Activated CD4-positive, alpha-beta T cell treated with anti-CD3 and anti-CD28 coated beads for 36 hours (primary cell): ENCODE data around the gene BACH2. TPM values are rescaled to one million over a fixed set of nuclear protein-coding genes. Genes with fewer than 3 reads are reported as not detected.
A peak's percentile ranks its signal among the peaks of the same experiment; 100 is the strongest.

Experiments
- ATAC-seq: fragments of 200-7000 bp; cut with Tn5 transposase; one replicate; pipeline ENCODE4 v1.10.0; 2021; ENCODE audit warnings: mild to moderate bottlenecking, moderate library complexity
- CTCF ChIA-PET: fragments of 350-600 bp; sonication (Branson Sonifier 250); formaldehyde crosslinking; loops from one replicate; lab custom pipeline; 2021; ENCODE audit warnings: antibody characterized with exemption; lab: Charles Lee
- POLR2A ChIA-PET: fragments of 350-600 bp; sonication (Branson Sonifier 250); formaldehyde crosslinking; loops from one replicate; lab custom pipeline; 2021; ENCODE audit warnings: antibody characterized with exemption, inconsistent platforms; lab: Charles Lee
- DNase-seq: peaks from one replicate; pipeline ENCODE4 v3.0.0-alpha.2; 2020
- H3K27ac Mint-ChIP-seq: one replicate; pipeline ENCODE4 v1.8.0; 2021; ENCODE audit warnings: mixed read lengths
- H3K27me3 Mint-ChIP-seq: one replicate; pipeline ENCODE4 v1.8.0; 2021; ENCODE audit warnings: mixed read lengths
- H3K36me3 Mint-ChIP-seq: one replicate; pipeline ENCODE4 v1.8.0; 2021; ENCODE audit warnings: low read depth, mixed read lengths
- H3K4me1 Mint-ChIP-seq: one replicate; pipeline ENCODE4 v1.8.0; 2021; ENCODE audit warnings: mixed read lengths
- H3K4me3 Mint-ChIP-seq: one replicate; pipeline ENCODE4 v1.8.0; 2021; ENCODE audit warnings: mild to moderate bottlenecking, moderate library complexity, mixed read lengths
- H3K9me3 Mint-ChIP-seq: one replicate; pipeline ENCODE4 v1.8.0; 2021; ENCODE audit warnings: low read depth, mixed read lengths
- intact Hi-C, 2 experiments: fragments of 100-400 bp; cut with DNase I in 1 of 2; cut with micrococcal nuclease in 1 of 2; formaldehyde crosslinking; loops; one replicate each; pipeline versions ENCODE4 v1.14.2 to v1.15.1; 2022 to 2024; cut with DNase I, micrococcal nuclease
- total RNA-seq, 2 experiments: library from RNA; stranded (reverse); gene quantifications; one replicate each; pipeline ENCODE4 v1.2.3, GENCODE V29; 2021

Gene BACH2
- total RNA-seq, 2 experiments from 2014 or later: 74.7 to 87.3 TPM

GRCh38 chr6:90105506-90106170 lies 191.0 kb downstream of the BACH2 start:
- ATAC-seq: no peak

GRCh38 chr6:90103056-90103800 lies 193.4 kb downstream of the BACH2 start:
- Mint-ChIP-seq H3K4me1 (peaks cover 93% of the 10 kb centered on the region), H3K27me3 (no peaks in the 10 kb centered on the region), H3K27ac (peak overlapping the region; percentile 79), H3K9me3 (no peaks in the 10 kb centered on the region), H3K36me3 (peaks cover 45% of the 10 kb centered on the region), H3K4me3 (peak overlapping the region; percentile 43)
- ChIA-PET CTCF (interaction anchor here (1.0 to 1.4 kb wide), 3 partner anchors 9 to 284 kb away, joined by 3 read pairs; no protein-coding TSS in a partner anchor), POLR2A (interaction anchor here (0.5 to 1.1 kb wide), 2 partner anchors 10 to 23 kb away, joined by 3 to 5 read pairs; no protein-coding TSS in a partner anchor)
- intact Hi-C loops: loop anchor here (1.0 kb wide), 4 partner anchors 22 to 171 kb away; no protein-coding TSS in a partner anchor
- DNase-seq: peak; percentile 58
- ATAC-seq: peak; percentile 80

More at GRCh38 chr6:90105506-90106170, 191.0 kb downstream of the BACH2 start:
- H3K27me3 Mint-ChIP-seq: no peaks in the 10 kb centered on the region
- H3K4me1 Mint-ChIP-seq: peaks cover 91% of the 10 kb centered on the region
- intact Hi-C loops: loop anchor here in 1 of 2 experiments (5.0 kb wide), 1 partner anchor 72 kb away; no protein-coding TSS in a partner anchor
- peak overlapping the region; percentile 58 for H3K27ac Mint-ChIP-seq
- POLR2A ChIA-PET: interaction anchor here (0.6 to 1.1 kb wide), 2 partner anchors 25 to 157 kb away, joined by 4 read pairs; no protein-coding TSS in a partner anchor
- CTCF ChIA-PET: interaction anchor here (0.6 to 1.9 kb wide), 9 partner anchors 23 to 373 kb away, joined by 3 to 6 read pairs (median 3); no protein-coding TSS in a partner anchor
- no peaks in the 10 kb centered on the region for H3K9me3 Mint-ChIP-seq
- peaks cover 52% of the 10 kb centered on the region for H3K36me3 Mint-ChIP-seq
- no peak overlapping the region for H3K4me3 Mint-ChIP-seq
- DNase-seq: no peak

GRCh38 chr6:90101403-90101802 lies 195.2 kb downstream of the BACH2 start:
- peaks cover 44% of the 10 kb centered on the region for H3K36me3 Mint-ChIP-seq
- CTCF ChIA-PET: no interaction called here
- intact Hi-C loops: no loop called here
- no peak for DNase-seq
- no peak for ATAC-seq
- POLR2A ChIA-PET: no interaction called here
- H3K9me3 Mint-ChIP-seq: no peaks in the 10 kb centered on the region
- H3K27ac Mint-ChIP-seq: no peak overlapping the region
- no peaks in the 10 kb centered on the region for H3K27me3 Mint-ChIP-seq
- H3K4me3 Mint-ChIP-seq: no peak overlapping the region
- peaks cover 94% of the 10 kb centered on the region for H3K4me1 Mint-ChIP-seq

- Mint-ChIP-seq H3K36me3 (peaks cover 43% of the 10 kb centered on the region), H3K4me3 (no peak overlapping the region), H3K9me3 (no peaks in the 10 kb centered on the region), H3K27ac (peak overlapping the region; percentile 9), H3K27me3 (no peaks in the 10 kb centered on the region), H3K4me1 (peaks cover 94% of the 10 kb centered on the region)
- ATAC-seq: no peak
- ChIA-PET CTCF (interaction anchor here (1.0 to 1.5 kb wide), 2 partner anchors 10 to 16 kb away, joined by 4 read pairs; no protein-coding TSS in a partner anchor), POLR2A (no interaction called here)
- intact Hi-C loops: no loop called here
- DNase-seq: no peak
These were observed 196.5 kb downstream of the BACH2 start for GRCh38 chr6:90100059-90100665.

- no peak for DNase-seq
These were observed 198.0 kb downstream of the BACH2 start for GRCh38 chr6:90098627-90099026.

GRCh38 chr6:90098001-90098531 lies 198.6 kb downstream of the BACH2 start:
- DNase-seq: no peak
- POLR2A ChIA-PET: interaction anchor here (0.6 kb wide), 1 partner anchor 53 kb away, joined by 3 read pairs; no protein-coding TSS in a partner anchor
- intact Hi-C loops: no loop called here
- H3K27ac Mint-ChIP-seq: peak overlapping the region; percentile 66
- no peaks in the 10 kb centered on the region for H3K27me3 Mint-ChIP-seq
- peaks cover 38% of the 10 kb centered on the region for H3K36me3 Mint-ChIP-seq
- no peak for ATAC-seq
- CTCF ChIA-PET: interaction anchor here (0.5 to 1.5 kb wide), 2 partner anchors 158 to 250 kb away, joined by 3 read pairs; no protein-coding TSS in a partner anchor
- peaks cover 94% of the 10 kb centered on the region for H3K4me1 Mint-ChIP-seq
- H3K4me3 Mint-ChIP-seq: no peak overlapping the region
- H3K9me3 Mint-ChIP-seq: no peaks in the 10 kb centered on the region

More at GRCh38 chr6:90098627-90099026, 198.0 kb downstream of the BACH2 start:
- intact Hi-C loops: loop anchor here in 1 of 2 experiments (1.0 kb wide), 1 partner anchor 14 kb away; no protein-coding TSS in a partner anchor
- Mint-ChIP-seq H3K27me3 (no peaks in the 10 kb centered on the region), H3K36me3 (peaks cover 40% of the 10 kb centered on the region), H3K9me3 (no peaks in the 10 kb centered on the region), H3K4me1 (peaks cover 94% of the 10 kb centered on the region), H3K27ac (peak overlapping the region; percentile 66), H3K4me3 (no peak overlapping the region)
- no peak for ATAC-seq
- ChIA-PET CTCF (interaction anchor here (1.5 kb wide), 1 partner anchor 158 kb away, joined by 3 read pairs; no protein-coding TSS in a partner anchor), POLR2A (interaction anchor here (0.6 kb wide), 1 partner anchor 53 kb away, joined by 3 read pairs; no protein-coding TSS in a partner anchor)

- Mint-ChIP-seq H3K9me3 (no peaks in the 10 kb centered on the region), H3K4me1 (peaks cover 93% of the 10 kb centered on the region), H3K27ac (no peak overlapping the region), H3K4me3 (no peak overlapping the region), H3K36me3 (peaks cover 40% of the 10 kb centered on the region), H3K27me3 (no peaks in the 10 kb centered on the region)
- ChIA-PET POLR2A (no interaction called here), CTCF (interaction anchor here (1.5 kb wide), 1 partner anchor 157 kb away, joined by 3 read pairs; no protein-coding TSS in a partner anchor)
- intact Hi-C loops: no loop called here
- DNase-seq (no peak), ATAC-seq (no peak)
These were observed 199.3 kb downstream of the BACH2 start for GRCh38 chr6:90097356-90097755.

GRCh38 chr6:90096818-90097217 lies 199.8 kb downstream of the BACH2 start:
- no peak overlapping the region for H3K4me3 Mint-ChIP-seq
- H3K4me1 Mint-ChIP-seq: peaks cover 89% of the 10 kb centered on the region
- DNase-seq (no peak), ATAC-seq (no peak)
- H3K9me3 Mint-ChIP-seq: no peaks in the 10 kb centered on the region
- H3K27me3 Mint-ChIP-seq: no peaks in the 10 kb centered on the region
- CTCF ChIA-PET: no interaction called here
- H3K27ac Mint-ChIP-seq: peak overlapping the region; percentile 56
- POLR2A ChIA-PET: interaction anchor here (0.6 kb wide), 1 partner anchor 82 kb away, joined by 3 read pairs; no protein-coding TSS in a partner anchor
- H3K36me3 Mint-ChIP-seq: peaks cover 36% of the 10 kb centered on the region
- intact Hi-C loops: no loop called here

GRCh38 chr6:90095788-90096187 lies 200.9 kb downstream of the BACH2 start:
- H3K4me1 Mint-ChIP-seq: peaks cover 89% of the 10 kb centered on the region
- ATAC-seq (peak; percentile 30), DNase-seq (no peak)
- H3K27ac Mint-ChIP-seq: peak overlapping the region; percentile 78
- ChIA-PET POLR2A (no interaction called here), CTCF (interaction anchor here (0.7 to 1.0 kb wide), 2 partner anchors 23 to 189 kb away, joined by 3 read pairs; no protein-coding TSS in a partner anchor)
- no peaks in the 10 kb centered on the region for H3K9me3 Mint-ChIP-seq
- peaks cover 31% of the 10 kb centered on the region for H3K36me3 Mint-ChIP-seq
- H3K4me3 Mint-ChIP-seq: peak overlapping the region; percentile 3
- H3K27me3 Mint-ChIP-seq: no peaks in the 10 kb centered on the region
- intact Hi-C loops: no loop called here

- DNase-seq: no peak
- no peaks in the 10 kb centered on the region for H3K9me3 Mint-ChIP-seq
- no peaks in the 10 kb centered on the region for H3K27me3 Mint-ChIP-seq
- intact Hi-C loops: no loop called here
- ChIA-PET POLR2A (interaction anchor here (0.6 kb wide), 1 partner anchor 529 kb away, joined by 3 read pairs; no protein-coding TSS in a partner anchor), CTCF (interaction anchor here (0.6 to 1.3 kb wide), 4 partner anchors 23 to 189 kb away, joined by 3 to 4 read pairs (median 3); no protein-coding TSS in a partner anchor)
- H3K4me3 Mint-ChIP-seq: no peak overlapping the region
- H3K4me1 Mint-ChIP-seq: peaks cover 89% of the 10 kb centered on the region
- ATAC-seq: no peak
- H3K36me3 Mint-ChIP-seq: peaks cover 34% of the 10 kb centered on the region
- H3K27ac Mint-ChIP-seq: peak overlapping the region; percentile 78
These were observed 201.5 kb downstream of the BACH2 start for GRCh38 chr6:90095145-90095544.
